ENCODE measurements around the gene ZNF106.

GRCh38 chr15:42482701-42483100 is 8.2 kb downstream of the ZNF106 start:
- TF ChIP-seq POLR2A (IDR thresholded peaks at IDR 0.05) (no peak), CTCF (IDR thresholded peaks at IDR 0.05 in 4 of 5, conservative IDR thresholded peaks at IDR 0.05 in 1 of 5) (no peak)
